ENCODE results near the gene TSPAN5. TPM values are rescaled to one million over a fixed set of nuclear protein-coding genes. Genes with fewer than 3 reads are reported as not detected.
"Not testable (repeated sequence)": the region's sequence is repeated elsewhere in the genome, so short reads cannot be mapped to it uniquely, and the experiment has no call there.

Gene TSPAN5
- total RNA-seq, 4 donors from 2014 or later: 14.5 to 33.4 (median 17.0) TPM

DNA sequence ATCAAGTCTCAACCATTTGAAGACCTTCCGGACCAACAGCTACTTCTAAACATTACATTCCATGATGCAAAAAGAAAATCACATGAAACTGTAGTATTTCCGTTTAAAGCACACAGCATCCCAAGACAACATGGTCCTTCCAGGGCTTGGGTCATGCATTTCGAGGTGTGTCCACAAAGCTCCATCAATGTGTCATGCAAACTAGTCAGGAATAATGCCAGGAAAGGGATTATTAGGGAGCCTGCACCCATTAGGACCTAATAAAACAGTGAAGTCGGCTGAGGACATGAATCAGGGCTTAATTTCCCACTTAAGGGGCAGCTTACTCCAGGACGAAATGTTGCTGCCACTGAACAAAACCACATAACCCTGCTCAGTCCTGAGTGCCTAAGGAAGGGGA, 177.9 kb downstream of the TSPAN5 start:
- DNase-seq (ENCODE audit: low spot score in 2 of 2): no peak
- no peak overlapping the region for H3K4me3 ChIP-seq
- H3K9me3 ChIP-seq: no peaks in the 10 kb centered on the region
- WGBS: 81% methylated on average over 5 of the region's 5 CpGs
- TF ChIP-seq, protein P1, sequence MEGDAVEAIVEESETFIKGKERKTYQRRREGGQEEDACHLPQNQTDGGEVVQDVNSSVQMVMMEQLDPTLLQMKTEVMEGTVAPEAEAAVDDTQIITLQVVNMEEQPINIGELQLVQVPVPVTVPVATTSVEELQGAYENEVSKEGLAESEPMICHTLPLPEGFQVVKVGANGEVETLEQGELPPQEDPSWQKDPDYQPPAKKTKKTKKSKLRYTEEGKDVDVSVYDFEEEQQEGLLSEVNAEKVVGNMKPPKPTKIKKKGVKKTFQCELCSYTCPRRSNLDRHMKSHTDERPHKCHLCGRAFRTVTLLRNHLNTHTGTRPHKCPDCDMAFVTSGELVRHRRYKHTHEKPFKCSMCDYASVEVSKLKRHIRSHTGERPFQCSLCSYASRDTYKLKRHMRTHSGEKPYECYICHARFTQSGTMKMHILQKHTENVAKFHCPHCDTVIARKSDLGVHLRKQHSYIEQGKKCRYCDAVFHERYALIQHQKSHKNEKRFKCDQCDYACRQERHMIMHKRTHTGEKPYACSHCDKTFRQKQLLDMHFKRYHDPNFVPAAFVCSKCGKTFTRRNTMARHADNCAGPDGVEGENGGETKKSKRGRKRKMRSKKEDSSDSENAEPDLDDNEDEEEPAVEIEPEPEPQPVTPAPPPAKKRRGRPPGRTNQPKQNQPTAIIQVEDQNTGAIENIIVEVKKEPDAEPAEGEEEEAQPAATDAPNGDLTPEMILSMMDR (IDR thresholded peaks at IDR 0.05): no peak
- TF ChIP-seq POLR2A (IDR thresholded peaks at IDR 0.05): no peak
- TF ChIP-seq POLR2AphosphoS5 (IDR thresholded peaks at IDR 0.05): no peak
- no peak for TF ChIP-seq EP300 (IDR thresholded peaks at IDR 0.05)
- no peaks in the 10 kb centered on the region for H3K4me1 ChIP-seq
- no peaks in the 10 kb centered on the region for H3K27me3 ChIP-seq
- no peak overlapping the region for H3K27ac ChIP-seq
- H3K36me3 ChIP-seq: peaks cover 7% of the 10 kb centered on the region

DNA sequence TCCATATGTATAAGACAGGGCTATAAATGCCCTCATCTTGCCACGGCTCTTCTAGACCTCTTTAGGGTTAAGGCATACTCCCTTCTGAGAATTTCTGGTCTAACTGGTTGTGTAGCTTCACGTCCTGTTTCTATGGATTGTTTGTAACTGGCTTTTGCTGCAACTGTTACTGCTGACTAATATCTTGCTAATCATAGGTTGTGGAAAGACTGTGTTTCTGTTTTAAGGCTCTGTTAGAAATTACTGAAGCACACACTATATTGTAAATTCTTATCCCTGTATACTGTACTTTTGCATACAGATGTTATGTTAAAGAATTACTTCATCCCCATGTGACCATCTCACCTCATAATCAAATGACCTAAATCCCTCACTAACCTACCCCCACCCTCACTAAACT, 178.8 kb downstream of the TSPAN5 start:
- 51% methylated on average over 2 of the region's 2 CpGs for WGBS
- H3K9me3 ChIP-seq; DNase-seq (ENCODE audit: low spot score in 2 of 2); H3K4me1 ChIP-seq; H3K4me3 ChIP-seq; H3K27ac ChIP-seq; H3K27me3 ChIP-seq; H3K36me3 ChIP-seq: not testable (repeated sequence)

DNA sequence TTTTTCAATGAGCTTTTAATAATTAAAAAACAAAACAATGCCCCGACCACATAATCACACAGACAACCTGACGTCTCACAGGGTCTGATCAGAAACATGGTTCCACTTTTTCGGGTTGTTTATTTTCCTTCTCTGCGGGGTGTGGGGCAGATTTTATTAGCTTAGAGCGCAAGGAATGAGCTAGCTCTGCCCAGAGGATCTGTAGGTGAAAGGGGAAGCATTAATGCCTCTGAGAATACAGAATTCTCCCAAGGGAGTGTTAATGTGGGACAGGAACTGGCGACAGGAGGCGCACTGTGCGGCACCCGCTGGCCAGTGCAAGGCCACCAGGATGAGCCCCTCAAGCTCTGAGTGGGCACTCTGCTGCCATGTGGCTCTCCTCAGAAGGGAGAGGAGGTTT, 181.5 kb downstream of the TSPAN5 start:
- H3K4me3 ChIP-seq: no peak overlapping the region
- TF ChIP-seq, protein P1 (IDR thresholded peaks at IDR 0.05): no peak
- TF ChIP-seq EP300 (IDR thresholded peaks at IDR 0.05): no peak
- no peak for TF ChIP-seq POLR2AphosphoS5 (IDR thresholded peaks at IDR 0.05)
- TF ChIP-seq POLR2A (IDR thresholded peaks at IDR 0.05): no peak
- 92% methylated on average over 9 of the region's 9 CpGs for WGBS
- no peaks in the 10 kb centered on the region for H3K27me3 ChIP-seq
- no peak overlapping the region for H3K27ac ChIP-seq
- no peak for DNase-seq (ENCODE audit: low spot score in 2 of 2)
- peaks cover 7% of the 10 kb centered on the region for H3K36me3 ChIP-seq
- no peaks in the 10 kb centered on the region for H3K9me3 ChIP-seq
- no peaks in the 10 kb centered on the region for H3K4me1 ChIP-seq

DNA sequence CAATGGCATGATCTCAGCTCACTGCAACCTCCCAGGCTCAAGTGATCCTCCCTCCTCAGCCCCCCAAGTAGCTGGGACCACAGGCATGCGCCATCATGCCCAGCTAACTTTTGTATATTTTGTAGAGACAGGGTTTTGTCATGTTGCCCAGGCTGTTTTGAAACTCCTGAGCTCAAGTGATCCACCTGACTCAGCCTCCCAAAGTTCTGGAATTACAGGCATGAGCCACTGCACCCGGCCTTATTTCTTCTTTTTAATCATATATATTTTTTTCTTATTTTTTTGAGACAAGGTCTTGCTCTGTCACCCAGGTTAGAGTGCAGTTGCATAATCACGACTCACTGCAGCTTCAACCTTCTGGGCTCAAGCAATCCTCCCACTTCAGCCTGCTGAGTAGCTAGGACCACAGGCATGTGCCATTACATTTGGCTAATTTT, 184.0 kb downstream of the TSPAN5 start:
- H3K27me3 ChIP-seq: no peaks in the 10 kb centered on the region
- no peak overlapping the region for H3K4me3 ChIP-seq
- no peak overlapping the region for H3K27ac ChIP-seq
- H3K36me3 ChIP-seq: peaks cover 7% of the 10 kb centered on the region
- no peak for TF ChIP-seq EP300 (IDR thresholded peaks at IDR 0.05)
- no peak for TF ChIP-seq POLR2AphosphoS5 (IDR thresholded peaks at IDR 0.05)
- no peak for TF ChIP-seq POLR2A (IDR thresholded peaks at IDR 0.05)
- TF ChIP-seq, protein P1 (IDR thresholded peaks at IDR 0.05): no peak
- no peaks in the 10 kb centered on the region for H3K9me3 ChIP-seq
- 87% methylated on average over 3 of the region's 3 CpGs for WGBS
- H3K4me1 ChIP-seq: no peaks in the 10 kb centered on the region
- DNase-seq (ENCODE audit: low spot score in 2 of 2): no peak

DNA sequence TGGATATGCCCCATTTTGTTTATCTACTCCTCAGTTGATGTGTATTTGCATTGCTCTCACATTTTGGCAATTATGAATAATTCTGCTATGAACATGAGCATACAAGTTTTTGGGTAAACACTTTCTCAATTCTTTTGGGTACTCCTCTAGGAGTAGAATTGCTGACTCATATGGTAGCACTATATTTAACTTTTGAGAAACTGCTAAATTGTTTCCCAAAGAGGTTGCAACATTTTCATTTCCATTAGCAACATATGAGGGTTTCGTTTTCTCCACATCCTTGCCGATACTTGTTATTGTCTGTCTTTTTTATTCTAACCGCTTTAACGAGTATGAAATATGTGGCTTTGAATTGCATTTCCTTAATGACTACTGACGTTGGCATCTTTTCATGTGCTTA, 185.4 kb downstream of the TSPAN5 start:
- Histone ChIP-seq H3K9me3 (no peaks in the 10 kb centered on the region), H3K27ac (no peak overlapping the region), H3K27me3 (no peaks in the 10 kb centered on the region), H3K36me3 (peaks cover 7% of the 10 kb centered on the region), H3K4me3 (no peak overlapping the region), H3K4me1 (peaks cover 8% of the 10 kb centered on the region)
- DNase-seq (ENCODE audit: low spot score in 2 of 2): no peak
- 78% methylated on average over 5 of the region's 5 CpGs for WGBS
- TF ChIP-seq POLR2A (IDR thresholded peaks at IDR 0.05) (no peak), EP300 (IDR thresholded peaks at IDR 0.05) (no peak), POLR2AphosphoS5 (IDR thresholded peaks at IDR 0.05) (no peak)
- TF ChIP-seq, protein P1 (IDR thresholded peaks at IDR 0.05): no peak

DNA sequence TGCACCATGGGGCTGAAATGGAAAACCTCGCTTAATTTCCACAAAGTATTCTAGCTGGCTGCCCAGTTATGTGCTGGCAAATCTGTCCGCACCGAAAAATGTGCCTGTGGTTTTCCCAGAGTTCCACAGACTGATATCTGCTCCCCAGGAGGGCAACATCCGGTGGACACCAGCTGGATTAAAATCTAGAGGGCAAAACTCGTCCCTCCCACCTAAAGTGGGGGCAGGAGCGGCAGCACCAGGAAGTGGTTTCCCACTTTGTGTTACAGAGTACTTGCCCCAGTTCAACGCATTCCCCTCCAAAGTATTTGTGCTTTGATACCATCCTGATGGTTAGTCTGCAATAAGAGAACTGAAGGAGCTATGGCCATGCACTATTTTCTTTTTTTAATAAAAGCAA, 187.6 kb downstream of the TSPAN5 start:
- H3K27ac ChIP-seq: no peak overlapping the region
- no peak overlapping the region for H3K4me3 ChIP-seq
- H3K27me3 ChIP-seq: no peaks in the 10 kb centered on the region
- H3K4me1 ChIP-seq: peaks cover 17% of the 10 kb centered on the region
- 88% methylated on average over 7 of the region's 7 CpGs for WGBS
- peaks cover under 1% of the 10 kb centered on the region for H3K36me3 ChIP-seq
- TF ChIP-seq, protein P1 (IDR thresholded peaks at IDR 0.05): no peak
- no peak for TF ChIP-seq EP300 (IDR thresholded peaks at IDR 0.05)
- TF ChIP-seq POLR2AphosphoS5 (IDR thresholded peaks at IDR 0.05): no peak
- TF ChIP-seq POLR2A (IDR thresholded peaks at IDR 0.05): no peak
- no peaks in the 10 kb centered on the region for H3K9me3 ChIP-seq
- no peak for DNase-seq (ENCODE audit: low spot score in 2 of 2)

All from suprapubic skin (tissue), 4 donors.